Activated T-cell treated with anti-CD3 and anti-CD28 coated beads, Interleukin-2, amount 50 U/mL, for 48 hours (primary cell): ENCODE results near the gene AIDA.
"Not testable (repeated sequence)": the region's sequence is repeated elsewhere in the genome, so short reads cannot be mapped to it uniquely, and the experiment has no call there.

Source experiments
- DNase-seq, 2 experiments: peaks; one replicate each; pipeline ENCODE4 v3.0.0-alpha.2; 2020

Gene AIDA

GRCh38 chr1:222712253-222713090, at the start of gene AIDA, which contains the start of gene BROX:
TSS of gene AIDA (minus strand) at chr1:222712491. CDS start at chr1:222712317, 174 bp downstream.
TSS of gene BROX (plus strand) at chr1:222712564. CDS start at chr1:222715700, 3,136 bp downstream.
- peak; percentile 98 for DNase-seq

- no peak for DNase-seq
Measured at GRCh38 chr1:222761083-222761482, 48.8 kb upstream of the AIDA start.

GRCh38 chr1:222759451-222760035, 47.3 kb upstream of the AIDA start:
- DNase-seq = no peak

- DNase-seq = no peak
Measured at GRCh38 chr1:222757646-222758268, 45.5 kb upstream of the AIDA start.

- DNase-seq = no peak
Measured at GRCh38 chr1:222754366-222755139, 42.3 kb upstream of the AIDA start.

- DNase-seq = no peak
Measured at GRCh38 chr1:222751255-222751654, 39.0 kb upstream of the AIDA start.

- no peak for DNase-seq
Measured at GRCh38 chr1:222750651-222751050, 38.4 kb upstream of the AIDA start.

GRCh38 chr1:222749927-222750326, 37.6 kb upstream of the AIDA start:
- DNase-seq = no peak

GRCh38 chr1:222741630-222742457, 29.6 kb upstream of the AIDA start:
- DNase-seq = not testable (repeated sequence)

- no peak for DNase-seq
Measured at GRCh38 chr1:222739929-222740328, 27.6 kb upstream of the AIDA start.

- no peak for DNase-seq
Measured at GRCh38 chr1:222739465-222739864, 27.2 kb upstream of the AIDA start.

- DNase-seq = no peak
Measured at GRCh38 chr1:222736972-222737371, 24.7 kb upstream of the AIDA start, which contains the start of gene FAM177B. TSS of gene FAM177B (plus strand) at chr1:222737202. CDS start at chr1:222746546, 9,344 bp downstream.

- DNase-seq = no peak
Measured at GRCh38 chr1:222736470-222736869, 24.2 kb upstream of the AIDA start.

- no peak for DNase-seq
Measured at GRCh38 chr1:222734740-222735139, 22.4 kb upstream of the AIDA start.

GRCh38 chr1:222732216-222733159, 20.2 kb upstream of the AIDA start:
- DNase-seq = no peak

- DNase-seq = no peak
Measured at GRCh38 chr1:222730866-222731265, 18.6 kb upstream of the AIDA start.

- DNase-seq = no peak
Measured at GRCh38 chr1:222728746-222729145, 16.5 kb upstream of the AIDA start.

- no peak for DNase-seq
Measured at GRCh38 chr1:222716393-222716792, 4.1 kb upstream of the AIDA start.

- DNase-seq = peak; percentile 87 to 89
Measured at GRCh38 chr1:222713091-222713961, 1.0 kb upstream of the AIDA start.
